ENCODE results near the gene COG1.

Gene COG1

DNA sequence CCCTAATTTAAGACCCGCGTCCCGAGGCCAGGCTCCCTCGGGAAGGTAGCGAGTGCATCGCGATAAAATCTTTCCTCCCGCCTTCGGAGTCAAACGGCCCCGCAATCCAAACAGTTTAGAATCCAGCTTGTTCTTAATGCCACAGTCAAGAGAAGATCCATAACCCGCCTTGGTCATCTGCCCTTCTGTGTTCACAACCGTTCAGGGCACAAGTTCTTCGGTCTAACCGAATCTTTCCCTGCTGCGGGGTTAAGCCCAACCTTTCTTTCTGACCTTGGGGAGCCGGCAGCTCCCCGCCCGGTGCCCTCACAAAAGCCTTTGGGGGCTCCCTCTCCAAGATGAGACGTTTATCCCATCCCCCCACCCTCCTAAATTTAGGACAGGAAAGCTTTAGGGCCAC, 38.5 kb downstream of the COG1 start:
- DNase-seq, result peak in 3 of 4 experiments; percentile 11 to 27 (median 20)

DNA sequence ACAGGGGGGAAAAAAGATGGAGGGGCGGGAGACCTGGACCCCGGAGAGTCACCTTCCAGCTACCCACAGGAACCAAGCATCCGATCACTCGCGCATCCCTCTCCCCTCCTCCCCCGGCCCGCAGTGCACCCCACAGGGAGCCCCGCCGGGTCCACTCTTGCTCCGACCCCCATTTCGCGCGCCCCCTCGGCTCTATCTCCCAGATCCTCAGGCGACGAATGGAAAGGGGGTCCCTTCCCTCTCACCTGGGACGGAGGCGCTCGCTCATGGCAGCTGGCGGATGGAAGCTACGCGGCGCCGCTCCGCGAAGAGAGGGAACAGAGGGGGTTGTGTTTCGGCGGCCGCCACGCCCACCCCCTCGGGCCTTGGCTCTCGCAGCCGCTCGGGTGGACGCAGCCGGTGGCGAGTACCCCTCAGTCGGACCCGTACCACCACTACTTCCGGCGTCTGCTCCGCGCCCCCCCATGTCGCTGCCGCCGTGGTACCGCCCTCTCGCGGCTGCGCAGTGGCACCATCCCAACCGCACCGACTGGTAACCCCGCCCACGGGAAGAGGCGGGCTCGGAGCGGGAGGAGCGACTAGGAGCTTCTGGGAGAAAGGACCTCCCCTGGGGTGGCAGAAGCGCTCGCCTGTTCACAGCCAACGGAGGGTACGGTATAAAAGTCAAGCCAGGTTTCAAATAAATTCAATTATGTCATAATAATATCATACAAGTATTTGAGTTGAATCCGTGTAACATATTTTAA, 39.2 kb downstream of the COG1 start:
- peak; percentile 98 to 99 (median 98) for DNase-seq

DNA sequence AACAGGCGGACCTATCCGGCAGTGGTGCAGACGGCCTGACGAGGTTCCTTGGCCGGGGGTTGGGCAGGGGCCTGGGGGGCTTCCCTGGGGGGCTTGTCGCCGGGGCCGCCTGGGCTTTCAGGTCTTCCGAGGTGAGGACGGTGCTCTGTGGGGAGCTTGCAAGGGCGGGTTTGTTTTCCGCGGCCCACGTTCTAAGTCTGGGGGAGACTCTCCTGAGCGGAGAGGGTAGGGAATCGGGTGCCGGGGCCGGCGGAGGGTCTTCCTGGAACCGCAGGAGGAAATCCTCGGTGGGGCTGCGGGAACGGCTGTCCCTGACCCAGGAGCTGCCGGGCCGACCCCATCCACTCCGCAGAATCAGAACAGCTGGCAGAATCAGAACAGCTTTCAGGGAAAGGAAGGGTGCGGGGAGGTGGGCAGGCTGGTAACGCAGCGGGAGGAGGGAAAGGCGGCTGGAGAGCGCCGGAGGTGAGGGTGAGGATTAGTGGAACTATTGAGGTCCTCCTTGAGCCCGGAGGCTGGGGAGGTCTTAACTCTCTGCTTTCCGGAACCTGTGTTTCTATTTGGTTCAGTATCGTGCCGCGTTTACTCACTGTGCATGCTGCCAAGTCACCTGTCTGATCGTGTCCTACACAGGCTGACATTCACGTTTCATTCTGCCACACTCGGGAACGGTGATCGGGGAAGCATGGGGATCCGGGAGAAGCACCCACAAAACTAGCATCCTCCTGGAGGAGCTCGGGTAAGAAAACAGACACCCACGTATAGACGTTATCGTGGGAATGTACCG, 39.9 kb downstream of the COG1 start:
- DNase-seq, result peak; percentile 18 to 65 (median 45)

DNA sequence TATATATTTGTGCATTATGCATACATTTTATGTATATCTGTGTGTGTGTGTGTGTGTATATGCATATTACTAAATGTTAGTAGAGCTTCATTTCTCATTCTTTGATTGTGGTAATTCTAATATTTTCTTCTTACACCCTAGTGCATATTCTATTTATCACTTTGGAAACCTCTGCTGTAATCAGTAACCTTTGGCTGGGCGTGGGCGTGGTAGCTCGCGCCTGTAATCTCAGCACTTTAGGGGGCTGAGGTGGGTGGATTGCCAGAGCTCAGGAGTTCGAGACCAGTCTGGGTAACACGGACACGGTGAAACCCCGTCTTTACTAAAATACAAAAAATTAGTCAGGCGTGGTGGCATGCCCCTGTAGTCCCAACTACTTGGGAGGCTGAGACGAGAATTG, 41.9 kb downstream of the COG1 start:
- DNase-seq, result no peak

DNA sequence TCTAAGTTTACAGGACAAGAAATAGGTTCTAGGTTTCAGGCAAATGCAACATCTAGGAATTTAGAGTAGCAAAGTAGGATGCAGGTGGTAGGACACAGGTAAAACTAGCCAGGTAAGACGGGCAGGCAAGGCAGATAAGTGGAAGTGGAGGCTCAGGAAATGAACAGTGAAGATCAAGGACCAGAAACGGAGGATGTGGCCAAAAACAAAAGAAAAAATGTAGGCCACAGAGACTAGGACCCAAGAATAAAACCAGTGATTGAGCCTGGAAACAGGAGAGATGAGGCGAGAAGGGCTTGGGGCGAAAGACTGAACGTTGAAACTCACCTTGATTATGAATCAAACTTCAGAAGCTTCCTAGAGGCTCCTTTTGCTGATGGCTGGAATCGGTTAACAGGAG, 44.9 kb downstream of the COG1 start:
- DNase-seq, result no peak

DNA sequence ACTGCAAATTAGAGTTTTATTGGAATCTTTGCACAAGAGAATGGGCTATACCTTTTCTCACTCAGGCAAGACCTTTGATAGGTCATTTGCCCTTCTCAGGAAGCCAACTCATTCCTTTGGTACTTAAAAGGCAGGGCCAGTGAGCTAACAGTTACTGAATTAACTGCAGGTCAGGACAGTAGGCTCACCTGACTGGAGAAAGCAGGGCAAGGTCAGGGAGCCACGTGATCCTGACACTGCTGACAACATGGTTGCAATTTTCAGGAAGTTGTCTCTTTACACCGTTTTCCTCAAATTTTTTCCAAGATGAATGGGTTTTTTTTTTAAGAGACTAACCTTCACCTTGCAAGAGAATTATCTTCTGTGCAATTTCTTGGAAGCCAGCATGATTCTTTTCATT, 47.7 kb downstream of the COG1 start:
- peak in 1 of 4 experiments; percentile 11 for DNase-seq

DNA sequence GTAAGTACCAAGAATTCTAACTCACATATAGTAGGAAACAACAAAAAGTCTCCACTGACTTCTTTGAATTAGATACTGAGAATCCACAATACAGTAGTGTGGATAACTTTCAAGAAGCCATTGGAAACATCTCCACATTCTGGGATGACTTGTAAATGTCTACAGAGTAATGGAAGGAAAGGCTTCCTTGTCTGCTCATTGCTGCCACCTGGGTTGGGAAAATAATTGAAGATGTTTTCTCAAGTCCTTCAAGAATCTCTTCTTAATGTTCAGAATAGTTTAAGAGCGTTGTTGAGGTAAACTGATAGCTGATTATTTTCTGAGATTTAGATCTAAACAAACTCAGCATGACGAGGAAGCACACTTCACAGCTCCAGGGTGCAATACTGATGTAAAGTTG, 54.9 kb downstream of the COG1 start:
- no peak for DNase-seq

DNA sequence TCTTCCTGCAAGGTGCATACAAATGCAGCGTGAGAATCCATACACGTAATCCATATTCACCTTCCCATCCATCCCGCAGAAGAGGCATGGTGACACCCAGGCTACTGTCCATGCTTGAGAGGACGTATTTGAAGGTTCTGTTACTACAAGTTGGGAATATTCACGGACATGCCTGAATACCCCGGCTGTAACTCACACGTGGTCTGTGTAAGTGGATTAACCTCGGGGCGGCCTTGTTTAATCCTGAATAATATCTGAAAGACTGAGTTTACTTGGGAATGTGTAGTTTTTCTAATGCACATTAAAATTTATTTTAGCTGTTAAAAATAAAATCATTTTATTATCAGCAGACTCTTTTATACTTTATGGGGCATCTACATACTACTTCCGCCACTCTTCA, 55.7 kb downstream of the COG1 start:
- DNase-seq, result no peak

DNA sequence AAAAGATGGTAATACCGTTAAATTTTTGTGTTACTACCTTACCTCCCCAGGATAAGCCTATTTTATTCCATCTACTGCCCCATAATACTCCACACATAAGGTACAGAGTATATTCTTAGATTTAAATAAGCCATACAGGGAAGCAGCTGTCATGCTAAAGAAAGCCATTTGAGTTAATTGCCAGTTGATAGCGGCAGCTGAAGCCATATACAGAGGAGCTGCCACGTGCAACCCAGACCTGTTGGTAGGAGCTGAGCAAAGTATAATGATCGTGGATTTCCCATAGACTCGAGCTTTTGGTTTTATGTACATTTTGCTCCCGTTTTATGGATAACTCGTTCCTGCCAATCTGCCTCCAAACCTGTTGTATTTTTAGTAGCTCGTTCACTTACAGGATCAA, 56.8 kb downstream of the COG1 start:
- no peak for DNase-seq

DNA sequence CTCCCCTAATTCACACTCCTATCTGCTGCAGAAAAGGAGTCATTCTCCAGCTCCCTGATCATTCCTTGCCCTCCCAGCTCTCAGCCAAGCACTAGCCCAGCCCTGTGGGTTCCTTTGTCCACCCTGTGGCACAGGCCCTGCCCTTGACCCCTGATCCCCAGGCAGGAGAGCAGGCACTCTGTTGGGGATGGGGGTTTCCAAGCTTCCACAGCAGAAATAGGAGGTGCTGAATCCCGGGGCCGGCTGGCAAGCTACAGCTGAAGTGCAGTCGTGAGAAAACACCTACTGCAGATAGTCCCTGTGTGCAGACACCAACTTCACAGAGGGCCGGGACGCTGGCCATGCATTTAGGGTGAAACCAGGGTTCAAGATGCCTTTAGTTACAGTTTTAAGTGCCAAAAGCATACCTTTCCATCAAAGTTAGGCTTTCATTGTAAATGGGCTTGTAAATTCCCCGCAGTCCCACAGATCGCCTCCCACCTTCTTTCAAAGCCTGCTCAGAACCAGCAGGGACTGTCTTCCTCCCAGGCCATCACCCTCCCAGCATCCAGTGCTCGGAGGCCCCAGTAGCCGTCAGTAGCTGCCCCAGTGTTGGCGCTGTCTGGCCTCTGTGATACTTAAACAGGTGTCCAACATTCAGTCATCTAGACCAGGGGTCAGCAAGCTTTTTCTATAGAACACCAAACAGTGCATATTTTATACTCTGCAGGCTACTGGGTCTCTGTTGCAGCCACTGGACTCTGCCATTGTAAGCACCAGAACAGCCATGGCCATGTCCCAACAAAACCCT, 58.2 kb downstream of the COG1 start:
- DNase-seq, result no peak

DNA sequence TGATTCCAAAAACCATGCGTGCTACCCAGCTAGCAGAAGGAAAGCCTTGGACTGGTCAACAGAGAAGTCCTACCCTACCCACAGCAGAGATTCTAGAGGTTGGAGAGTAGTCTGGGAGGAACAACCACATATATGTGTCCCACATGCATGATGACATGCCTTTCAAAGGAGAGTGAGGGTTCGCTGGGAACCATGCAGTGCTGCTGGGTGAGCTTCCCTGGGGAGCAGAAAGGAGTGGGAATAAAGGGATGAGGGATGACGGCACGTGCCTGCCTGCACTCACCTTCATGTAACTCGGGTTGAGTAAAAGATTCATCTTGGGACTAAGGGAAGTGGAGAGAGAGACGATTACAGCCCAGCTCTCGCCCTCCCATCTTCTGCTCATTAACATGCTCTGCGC, 59.0 kb downstream of the COG1 start:
- no peak for DNase-seq

DNA sequence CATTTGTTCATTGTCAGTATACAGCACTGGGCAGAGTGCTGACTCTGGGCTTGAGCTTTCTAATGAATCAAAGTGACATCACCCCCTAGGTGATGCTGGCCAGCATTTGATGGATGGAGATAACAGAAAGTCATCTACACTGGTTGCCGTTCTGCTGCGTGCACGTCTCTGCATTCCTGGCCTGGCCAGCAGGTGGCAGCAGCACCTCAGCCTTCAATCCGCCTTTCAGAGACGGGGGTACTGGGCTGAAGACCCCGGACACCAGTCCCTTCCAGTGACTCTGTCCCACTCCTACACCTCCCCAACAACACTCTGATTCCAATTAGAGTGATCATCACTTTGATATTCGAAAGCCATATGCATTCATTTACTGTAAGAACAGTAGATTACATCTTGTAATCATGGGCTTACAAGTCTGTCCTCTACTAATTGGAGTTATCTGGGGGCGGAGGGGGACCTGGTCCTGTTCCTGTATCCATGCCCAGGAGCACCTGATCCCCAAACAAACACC, 62.9 kb downstream of the COG1 start:
- DNase-seq, result peak; percentile 51 to 75 (median 65)

DNA sequence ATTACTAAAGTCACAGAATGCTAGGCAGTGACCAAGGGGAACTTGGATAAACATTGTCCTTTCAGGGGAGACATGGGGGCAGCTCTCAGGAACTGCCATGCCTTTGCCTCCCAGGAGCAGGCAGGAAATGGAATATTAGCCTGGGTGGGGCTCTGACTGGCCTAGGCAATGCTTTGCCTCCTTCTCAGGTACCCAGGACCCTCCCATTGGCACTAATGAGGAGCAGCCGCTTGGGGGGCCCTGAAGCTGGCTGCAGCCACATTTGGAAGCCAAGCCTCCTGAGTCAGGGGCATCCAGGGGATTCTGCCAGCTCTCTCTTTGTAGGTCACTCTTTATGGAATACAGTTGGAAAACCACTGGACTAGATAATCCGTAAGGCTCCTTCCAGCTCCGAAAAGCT, 63.4 kb downstream of the COG1 start:
- no peak for DNase-seq

DNA sequence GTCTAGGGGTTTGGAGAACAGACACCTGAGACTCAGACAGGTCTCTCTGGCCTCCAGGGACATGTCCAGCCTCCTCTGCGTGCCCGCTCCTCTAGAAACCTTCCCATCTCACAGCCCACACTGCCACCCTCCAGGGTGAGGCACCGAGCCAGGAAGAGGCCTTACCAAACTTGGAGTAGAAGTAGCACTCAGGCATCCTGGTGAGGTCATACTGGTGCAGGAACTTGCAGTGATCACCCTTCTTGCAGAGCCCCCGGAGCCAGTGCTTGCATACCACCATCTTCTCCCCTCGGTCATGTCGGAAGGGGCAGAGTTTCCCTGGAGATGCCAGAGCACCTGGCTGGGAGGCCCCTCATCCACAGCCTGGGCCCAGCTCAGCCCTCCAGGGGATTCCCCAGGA, 64.7 kb downstream of the COG1 start:
- DNase-seq, result no peak

All from suppressor macrophage (primary cell).